NOMO-1 treated with dmso at 0.1 percent for 144 hours (cell line): Measurements from ENCODE around the gene CCL19.
"Not testable (repeated sequence)": the region's sequence is repeated elsewhere in the genome, so short reads cannot be mapped to it uniquely, and the experiment has no call there.

Experiments used
- DNase-seq: peaks from one replicate; lab custom pipeline; 2025; ENCODE audit not compliant: unreplicated experiment; lab: John Stamatoyannopoulos, UW

The CCL19 gene

DNA sequence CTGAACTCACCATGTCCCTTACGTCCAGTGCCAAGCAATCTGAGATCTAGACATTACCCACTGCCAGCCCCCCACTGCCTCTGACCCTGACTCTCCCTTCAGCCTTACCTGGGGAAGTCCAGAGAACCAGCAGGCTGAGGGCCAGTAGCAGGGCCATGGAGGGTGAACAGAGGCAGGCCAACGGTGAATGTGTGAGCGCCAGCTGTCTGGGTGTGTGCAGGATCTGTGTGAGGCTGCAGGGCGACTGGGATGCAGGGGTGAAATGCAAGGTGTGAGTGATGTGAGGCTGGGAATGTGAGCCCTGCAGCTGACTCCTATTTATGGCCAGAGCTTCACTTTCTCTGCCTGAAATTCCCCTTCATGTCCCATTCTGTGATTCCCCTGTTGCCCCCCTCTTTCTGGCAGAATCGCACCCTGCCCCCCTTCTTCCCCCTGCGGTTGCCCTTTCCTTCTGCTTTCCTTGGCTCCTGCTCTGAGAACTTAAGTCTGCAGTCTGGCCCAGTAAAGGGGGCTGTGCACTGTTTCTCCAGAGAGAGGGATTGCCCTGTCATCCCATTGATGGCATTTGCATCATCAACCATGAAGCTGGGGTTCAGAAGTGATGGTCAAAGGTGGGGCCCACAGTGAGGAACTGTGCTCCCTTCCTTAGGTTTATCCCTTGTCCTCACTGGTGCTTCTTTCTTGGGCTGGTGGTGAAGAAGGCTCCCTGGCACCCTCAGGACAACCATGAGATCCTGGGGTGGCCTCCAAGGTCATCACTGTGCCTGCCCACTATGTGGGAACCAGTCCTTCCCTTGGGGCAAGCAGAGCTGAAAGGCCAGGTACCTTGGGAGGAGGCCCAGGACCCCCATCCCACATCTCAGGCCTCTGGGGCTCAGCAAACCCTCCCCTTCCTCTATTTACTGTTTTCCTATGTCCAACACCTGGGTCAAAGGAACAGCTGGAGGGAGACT is at the start of gene CCL19:
Gene CCL19, minus strand, starts transcription at position 294 of the 953 bp plus-strand sequence. Its CDS starts 137 bp downstream, at position 157.
- DNase-seq = peak; percentile 5

- DNase-seq = not testable (repeated sequence)
Measured at GRCh38 chr9:34740176-34740575, 49.1 kb upstream of the CCL19 start.

DNA sequence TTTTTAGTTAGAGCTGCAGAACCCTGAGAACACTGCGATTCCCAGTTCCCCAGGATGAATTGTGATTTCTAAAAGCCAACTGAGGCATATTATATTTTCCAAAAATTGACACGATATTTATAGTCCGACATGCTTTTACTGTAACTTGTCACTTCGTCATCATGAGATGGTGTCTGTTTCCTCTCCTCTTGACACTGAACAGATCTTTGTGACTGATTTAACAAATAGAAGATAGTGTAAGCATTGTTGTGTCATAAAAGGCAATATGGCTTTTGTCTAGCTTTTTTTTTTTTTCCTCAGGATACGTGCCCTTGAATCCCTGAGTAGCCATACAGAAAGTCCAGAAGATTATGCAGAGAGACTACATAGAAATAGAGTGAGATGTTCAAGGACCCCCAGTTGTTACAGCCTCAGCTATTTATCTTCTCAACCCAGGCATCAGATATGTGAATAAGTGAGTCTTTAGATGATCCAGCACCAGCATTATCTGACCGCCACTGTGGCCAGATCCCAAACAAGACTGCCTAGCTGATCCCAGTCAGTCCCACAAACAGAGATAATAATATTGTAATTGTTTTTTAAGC is 46.7 kb upstream of the CCL19 start:
- no peak for DNase-seq

- no peak for DNase-seq
Measured at GRCh38 chr9:34734720-34735119, 43.6 kb upstream of the CCL19 start.

DNA sequence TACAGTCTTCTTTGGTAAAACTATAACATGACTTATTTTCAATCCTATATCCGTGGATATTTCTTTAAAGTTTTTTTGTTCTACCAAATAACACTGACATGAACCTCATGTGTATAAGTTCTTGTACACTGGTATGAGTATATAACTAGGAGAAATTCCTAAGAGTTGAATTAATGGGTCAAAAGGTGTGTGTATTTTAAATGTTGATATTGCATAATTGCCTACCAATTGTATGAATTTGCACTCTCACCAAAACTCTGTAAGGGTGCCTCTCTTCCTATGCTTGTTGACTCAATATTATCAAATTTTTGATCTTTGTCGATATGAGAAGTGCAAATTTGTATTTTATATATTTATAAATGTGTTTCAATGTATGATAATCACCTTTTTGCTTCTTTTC is 41.8 kb upstream of the CCL19 start:
- DNase-seq = no peak

- no peak for DNase-seq
Measured at GRCh38 chr9:34732478-34732877, 41.4 kb upstream of the CCL19 start.

DNA sequence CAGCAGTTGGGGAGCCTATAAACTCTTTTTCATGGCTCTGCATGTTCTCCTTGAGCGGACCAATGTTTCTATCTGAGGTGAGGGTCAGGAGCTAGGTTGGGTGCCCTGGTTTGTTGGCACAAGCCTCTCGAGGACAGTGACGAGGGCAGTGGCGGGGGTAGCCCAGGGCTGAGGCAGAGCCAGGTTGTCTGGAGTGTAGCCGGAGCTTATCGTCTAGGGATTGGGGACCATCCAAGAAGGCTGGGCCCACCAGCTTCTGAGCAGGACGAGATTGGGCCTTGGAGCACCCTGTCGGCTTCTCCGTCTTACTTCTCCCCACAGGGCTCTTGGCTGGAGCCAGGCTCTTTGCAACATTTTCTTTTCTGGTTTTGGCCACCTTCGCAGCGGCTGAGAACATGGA is 32.1 kb upstream of the CCL19 start:
- no peak for DNase-seq

DNA sequence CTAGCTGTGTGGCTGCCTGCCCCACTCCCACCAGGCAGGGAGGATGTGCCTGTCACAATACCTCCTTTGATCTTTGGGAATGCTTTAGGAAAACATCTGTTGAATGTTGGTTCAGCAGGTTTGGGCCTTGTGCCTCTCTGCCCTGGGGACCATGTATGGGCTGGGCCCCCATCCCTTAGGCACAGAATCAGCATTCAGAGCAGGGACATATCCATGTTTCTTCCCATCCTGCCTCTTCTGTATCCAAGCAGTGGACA is 28.6 kb upstream of the CCL19 start:
- not testable (repeated sequence) for DNase-seq

- no peak for DNase-seq
Measured at GRCh38 chr9:34719021-34719768, 28.1 kb upstream of the CCL19 start.

GRCh38 chr9:34717996-34718614 is 27.0 kb upstream of the CCL19 start:
- DNase-seq = no peak

GRCh38 chr9:34716711-34717110 is 25.6 kb upstream of the CCL19 start:
- no peak for DNase-seq

DNA sequence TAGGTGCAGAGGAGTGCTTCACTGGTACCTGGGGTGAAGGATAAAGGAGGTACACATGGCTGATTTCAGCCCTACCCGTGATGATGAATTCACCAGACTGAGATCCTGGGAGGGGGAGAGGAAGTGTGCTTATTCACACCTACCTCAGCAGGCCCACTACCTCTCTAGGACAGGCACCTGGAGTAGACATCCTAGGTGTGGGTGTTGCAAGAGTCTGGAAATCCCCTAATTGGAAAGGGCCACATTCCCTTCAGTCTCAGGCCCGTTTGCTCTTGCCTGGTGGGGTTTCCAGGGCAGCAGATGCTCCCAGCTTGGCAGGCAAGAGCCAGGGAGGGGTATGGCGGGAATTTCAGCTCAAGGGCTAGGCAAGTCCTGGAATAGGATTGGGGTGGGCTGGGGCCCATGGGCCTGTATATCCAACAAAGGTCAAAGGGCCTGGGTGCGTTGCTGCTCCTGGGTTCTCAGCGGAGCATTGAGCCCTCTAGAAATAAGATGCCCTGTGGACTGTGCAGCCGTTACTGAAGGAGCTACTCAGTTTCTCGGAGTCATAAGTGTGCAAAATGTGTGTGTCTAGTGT is 24.7 kb upstream of the CCL19 start:
- DNase-seq = no peak

GRCh38 chr9:34714007-34714406 is 22.9 kb upstream of the CCL19 start:
- no peak for DNase-seq

GRCh38 chr9:34712140-34712539 is 21.1 kb upstream of the CCL19 start:
- no peak for DNase-seq

DNA sequence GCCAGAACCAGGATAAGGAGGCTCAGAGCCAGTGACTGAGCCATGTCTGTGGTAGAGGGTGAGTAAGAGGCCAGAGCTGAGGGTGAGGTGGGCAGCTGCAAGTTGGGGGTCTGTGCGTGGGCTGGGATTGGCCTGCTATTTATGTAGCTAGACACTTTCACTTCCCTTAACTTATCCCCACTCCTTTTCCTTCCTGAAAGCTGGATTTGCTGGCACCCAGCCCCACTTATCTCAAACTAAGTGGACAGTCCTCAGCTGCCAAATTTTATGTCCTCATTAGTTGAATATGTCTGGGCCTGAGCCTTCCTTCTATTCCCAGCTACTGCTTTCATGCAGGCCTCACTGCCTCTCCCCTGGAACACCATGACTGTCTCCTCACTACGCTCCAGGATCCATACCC is 18.9 kb upstream of the CCL19 start, which contains the start of gene CCL21:
Gene CCL21, minus strand, starts transcription at position 114 of the 400 bp plus-strand sequence. Its CDS starts 70 bp downstream, at position 44.
- no peak for DNase-seq

GRCh38 chr9:34709196-34709978 is 18.3 kb upstream of the CCL19 start:
- DNase-seq = no peak

DNA sequence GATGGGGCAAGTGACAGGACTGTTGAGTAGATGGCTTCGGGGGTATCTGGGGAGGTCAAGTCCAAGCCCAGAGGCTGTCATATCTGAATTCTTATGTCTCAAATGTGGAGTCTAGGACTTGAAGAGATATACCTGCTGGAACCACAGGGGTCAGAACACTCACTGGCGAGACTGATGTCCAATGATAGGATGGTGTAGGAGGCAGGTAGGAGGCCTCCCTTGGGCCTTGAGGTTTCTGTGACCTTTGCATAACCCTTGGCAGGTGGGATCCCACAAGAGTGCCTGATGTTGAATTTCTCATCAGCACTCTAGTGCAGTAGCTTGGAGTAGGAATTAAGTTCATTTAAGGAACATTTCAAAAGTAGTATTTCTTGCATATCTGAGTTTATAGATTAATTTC is 16.1 kb upstream of the CCL19 start:
- no peak for DNase-seq

DNA sequence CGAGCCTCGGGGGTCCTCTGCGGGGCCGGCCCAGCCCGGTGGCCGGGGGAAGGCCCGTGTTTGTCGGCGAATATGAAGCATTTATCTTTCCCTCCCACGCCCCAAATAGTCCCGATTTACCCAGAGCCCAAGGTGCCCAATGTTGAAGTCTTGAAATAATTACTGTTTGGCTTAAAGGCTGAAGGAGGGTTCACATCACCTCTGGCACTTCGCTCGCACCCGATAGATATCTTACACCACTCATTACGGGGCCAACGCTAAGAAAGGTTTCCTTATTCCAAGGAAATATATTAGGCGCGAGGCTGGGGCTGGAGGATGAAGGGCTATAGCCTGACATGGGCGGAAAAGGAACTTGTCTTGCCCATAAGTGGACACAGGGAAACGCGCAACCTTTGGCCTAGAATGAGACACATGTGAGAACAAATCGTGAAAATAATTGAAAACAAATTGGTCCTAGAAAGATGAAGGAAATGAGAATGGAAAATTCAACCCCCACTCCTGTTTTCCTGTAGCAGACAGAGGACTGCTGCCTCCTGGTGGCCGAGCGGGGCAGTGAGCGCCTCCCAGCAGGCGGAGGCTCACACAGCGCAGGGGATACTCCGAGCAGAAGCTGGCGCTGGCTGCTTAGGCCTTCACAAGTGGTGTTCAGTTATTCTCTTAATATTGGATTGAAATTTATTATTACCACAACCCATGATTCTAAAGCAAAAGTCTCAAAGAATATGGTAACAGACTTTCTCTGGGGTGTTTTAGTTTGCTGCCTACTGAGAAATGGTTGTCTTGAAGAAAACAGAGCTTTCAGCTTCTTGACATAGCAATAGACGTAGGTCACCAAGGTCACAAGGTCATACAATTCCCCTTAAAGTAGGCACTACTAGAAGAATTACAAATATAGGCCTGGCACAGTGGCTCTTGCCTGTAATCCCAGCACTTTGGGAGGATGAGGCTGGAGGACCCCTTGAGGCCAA is 11.0 kb upstream of the CCL19 start:
- DNase-seq = peak; percentile 55
